ENCODE results near the gene PNMA8C.
A peak's percentile ranks its signal among the peaks of the same experiment; 100 is the strongest.

Gene PNMA8C

DNA sequence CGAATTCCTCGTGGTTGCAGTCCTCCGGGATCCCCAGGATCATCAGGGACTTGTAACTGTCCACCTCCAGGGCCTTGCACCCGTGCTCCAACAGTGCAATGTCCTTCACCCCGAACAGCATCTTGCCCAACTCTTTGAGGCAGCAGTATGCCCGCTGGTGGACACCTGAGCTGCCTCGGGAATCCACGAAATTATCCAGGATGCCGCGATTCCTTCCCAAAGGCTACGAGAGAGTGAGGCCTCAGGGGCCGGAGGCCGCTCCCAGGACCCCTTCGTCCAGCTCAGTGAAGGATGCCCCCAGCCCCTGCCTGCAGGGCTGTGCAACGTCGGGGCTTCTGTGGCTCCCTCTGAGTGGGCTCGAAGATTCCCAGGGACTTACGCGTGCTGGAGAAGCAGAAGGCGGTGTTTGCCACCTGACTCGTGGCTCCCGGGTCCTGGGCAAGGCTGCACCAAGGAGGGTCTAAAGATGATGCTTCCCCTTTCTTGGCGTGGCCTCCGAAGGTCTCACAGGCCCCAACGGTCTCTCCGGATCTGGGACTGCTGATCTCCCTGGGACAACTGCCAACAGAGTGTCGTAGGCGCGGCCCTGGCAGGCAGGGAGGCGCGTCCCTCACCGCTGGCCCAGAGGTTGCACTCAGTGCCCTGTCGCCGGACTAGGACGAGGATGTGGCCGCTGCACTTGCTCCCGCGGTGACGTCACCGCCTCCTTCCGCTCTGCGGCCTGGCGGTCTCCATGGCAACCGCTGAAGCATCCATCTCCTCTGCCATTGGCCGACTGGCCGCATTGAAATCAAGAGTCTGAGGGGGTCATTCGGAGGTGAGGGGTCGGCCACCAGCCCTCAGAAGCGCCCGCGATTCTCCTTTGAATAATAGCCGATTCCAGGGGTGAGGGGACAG lies at the start of gene PNMA8C:
Gene PNMA8C, minus strand, starts transcription at position 698 of the 897 bp plus-strand sequence. Its CDS starts 577 bp downstream, at position 121.
- no peak within 1 kb of the TSS for H3K27ac ChIP-seq
- no peak for TF ChIP-seq ZFX (IDR thresholded peaks at IDR 0.05; ENCODE audit: borderline replicate concordance)

DNA sequence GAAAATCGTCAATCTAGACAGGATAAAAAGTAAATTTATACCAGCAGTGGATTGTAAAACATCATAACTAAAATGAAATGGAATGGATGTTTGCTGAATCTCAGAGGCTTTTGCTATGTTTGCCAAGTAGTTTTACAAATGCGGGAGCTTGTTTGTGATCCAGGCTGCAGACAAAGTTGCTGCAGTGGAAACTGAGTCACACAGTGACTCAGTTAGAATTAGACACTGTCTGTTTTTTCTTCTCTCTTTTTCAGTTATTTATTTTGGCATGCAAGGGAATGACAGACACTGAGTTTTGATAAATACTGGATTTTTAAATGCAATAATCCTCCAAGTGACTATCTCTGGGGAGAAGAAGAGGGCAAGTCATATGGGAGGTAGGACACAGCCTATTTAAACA lies 47.2 kb upstream of the PNMA8C start:
- TF ChIP-seq, protein P1, sequence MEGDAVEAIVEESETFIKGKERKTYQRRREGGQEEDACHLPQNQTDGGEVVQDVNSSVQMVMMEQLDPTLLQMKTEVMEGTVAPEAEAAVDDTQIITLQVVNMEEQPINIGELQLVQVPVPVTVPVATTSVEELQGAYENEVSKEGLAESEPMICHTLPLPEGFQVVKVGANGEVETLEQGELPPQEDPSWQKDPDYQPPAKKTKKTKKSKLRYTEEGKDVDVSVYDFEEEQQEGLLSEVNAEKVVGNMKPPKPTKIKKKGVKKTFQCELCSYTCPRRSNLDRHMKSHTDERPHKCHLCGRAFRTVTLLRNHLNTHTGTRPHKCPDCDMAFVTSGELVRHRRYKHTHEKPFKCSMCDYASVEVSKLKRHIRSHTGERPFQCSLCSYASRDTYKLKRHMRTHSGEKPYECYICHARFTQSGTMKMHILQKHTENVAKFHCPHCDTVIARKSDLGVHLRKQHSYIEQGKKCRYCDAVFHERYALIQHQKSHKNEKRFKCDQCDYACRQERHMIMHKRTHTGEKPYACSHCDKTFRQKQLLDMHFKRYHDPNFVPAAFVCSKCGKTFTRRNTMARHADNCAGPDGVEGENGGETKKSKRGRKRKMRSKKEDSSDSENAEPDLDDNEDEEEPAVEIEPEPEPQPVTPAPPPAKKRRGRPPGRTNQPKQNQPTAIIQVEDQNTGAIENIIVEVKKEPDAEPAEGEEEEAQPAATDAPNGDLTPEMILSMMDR (IDR thresholded peaks at IDR 0.05): no peak
- TF ChIP-seq ZFX (IDR thresholded peaks at IDR 0.05; ENCODE audit: borderline replicate concordance): no peak
- H3K27ac ChIP-seq: no peak overlapping the region

DNA sequence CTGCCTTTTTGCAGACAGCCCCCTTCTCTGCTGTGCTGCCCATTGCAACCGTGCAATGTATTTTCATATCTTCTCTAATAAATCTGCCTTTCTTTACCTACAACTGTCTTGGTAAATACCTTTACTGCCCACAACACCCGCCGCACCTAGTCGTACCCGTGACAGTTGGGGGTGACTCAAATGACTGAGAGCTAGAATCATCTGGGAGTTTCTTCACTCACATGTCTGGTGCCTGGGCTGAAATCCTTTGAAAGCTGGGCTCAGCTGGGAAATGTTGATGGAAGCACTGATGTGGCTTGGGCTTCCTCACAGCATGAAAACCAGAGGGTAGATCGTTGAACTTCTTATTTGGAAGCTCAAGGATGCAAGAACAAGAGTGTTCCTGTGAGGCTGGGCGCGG lies 45.5 kb upstream of the PNMA8C start:
- TF ChIP-seq ZFX (IDR thresholded peaks at IDR 0.05; ENCODE audit: borderline replicate concordance): no peak
- TF ChIP-seq, protein P1 (IDR thresholded peaks at IDR 0.05): no peak
- H3K27ac ChIP-seq: no peak overlapping the region

DNA sequence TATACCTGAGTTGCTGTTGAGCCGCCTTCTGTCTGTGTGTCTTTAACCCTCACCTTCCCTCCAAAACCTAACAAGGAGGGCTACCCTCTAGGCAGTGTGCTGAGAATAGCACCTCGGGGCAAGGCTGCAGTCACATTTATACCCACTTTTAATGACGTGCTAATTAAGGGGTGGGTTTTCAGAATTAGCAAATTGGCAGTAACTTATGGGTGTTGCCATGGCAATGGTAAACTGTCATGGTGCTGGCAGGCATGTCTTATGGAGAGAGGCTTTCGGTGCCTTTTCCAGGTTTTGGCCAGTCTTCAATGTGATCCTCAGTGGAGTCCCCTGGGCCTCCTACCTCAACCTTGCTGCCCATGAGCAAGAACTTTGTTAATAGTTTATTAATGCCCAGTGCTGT lies 43.9 kb upstream of the PNMA8C start:
- TF ChIP-seq ZFX (IDR thresholded peaks at IDR 0.05; ENCODE audit: borderline replicate concordance): no peak
- TF ChIP-seq, protein P1 (IDR thresholded peaks at IDR 0.05): no peak
- H3K27ac ChIP-seq: no peak overlapping the region

DNA sequence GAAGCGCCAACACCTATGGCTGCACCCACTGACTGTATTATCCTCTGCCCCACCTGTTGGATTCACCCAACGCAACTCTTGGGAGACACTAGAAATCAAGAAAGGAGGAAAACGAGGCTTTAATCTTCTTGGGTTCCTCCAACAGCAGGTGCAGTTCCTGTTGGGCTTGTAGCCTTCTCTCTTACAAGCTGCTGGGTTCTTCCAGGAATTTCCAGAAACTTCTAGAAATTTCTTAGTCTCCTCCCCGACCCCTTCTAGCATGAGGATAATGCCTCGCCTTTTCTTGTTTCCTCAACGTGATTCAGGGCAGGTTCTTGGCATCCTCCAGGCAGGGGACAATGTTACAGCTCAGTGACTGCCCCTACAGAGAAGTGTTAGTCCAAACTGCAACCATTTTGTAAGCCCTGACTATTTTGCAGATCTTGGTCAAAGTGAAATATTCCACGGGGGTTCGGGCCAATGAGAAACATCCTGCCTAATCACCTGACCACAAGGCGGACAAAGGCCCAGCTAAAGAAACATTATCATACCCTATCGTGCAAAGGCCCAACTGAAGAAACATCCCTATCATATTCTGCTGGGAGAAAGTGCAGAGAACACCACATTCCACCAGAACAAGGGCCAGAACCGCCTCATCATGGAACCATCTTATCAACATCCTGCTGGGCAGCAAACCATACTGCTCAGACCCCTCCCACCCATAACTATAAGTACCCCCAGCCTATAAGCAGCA lies 43.2 kb upstream of the PNMA8C start:
- TF ChIP-seq, protein P1 (IDR thresholded peaks at IDR 0.05): no peak
- TF ChIP-seq ZFX (IDR thresholded peaks at IDR 0.05; ENCODE audit: borderline replicate concordance): no peak
- peak overlapping the region; percentile 33; the same call in 1 of the 2 replicates for H3K27ac ChIP-seq

DNA sequence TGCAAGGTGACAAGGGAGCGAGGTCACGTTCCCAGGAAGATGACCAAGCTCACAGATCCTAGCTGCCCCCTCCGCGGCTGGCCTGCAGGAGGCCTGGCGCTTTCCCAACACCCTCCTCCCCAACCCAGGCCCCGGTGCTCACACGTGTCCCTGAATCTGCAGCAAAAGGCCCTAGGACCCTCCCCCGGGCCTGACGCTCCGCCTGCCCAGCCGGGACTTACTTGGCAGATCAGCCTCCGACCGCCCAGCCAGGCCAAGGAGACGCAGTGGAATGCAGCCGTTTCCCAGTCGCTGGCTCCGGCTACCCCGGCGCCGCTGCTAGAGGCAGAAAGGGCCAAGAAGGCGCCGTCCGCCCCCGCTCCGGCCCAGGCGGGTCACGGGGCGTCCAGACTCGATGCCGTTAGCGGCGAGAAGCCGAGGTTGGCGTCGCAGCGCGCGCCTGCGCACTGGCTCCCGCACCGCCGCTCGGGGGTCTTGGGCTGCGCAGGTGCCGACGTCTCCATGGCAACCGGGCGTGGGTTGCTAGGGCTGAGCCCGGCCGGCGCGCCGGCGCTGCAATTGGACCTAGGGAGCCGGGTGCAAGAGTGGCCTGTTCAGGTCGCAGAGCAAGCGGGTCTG lies 42.5 kb upstream of the PNMA8C start, which contains the start of gene PNMA8A:
Gene PNMA8A, minus strand, starts transcription at position 448 of the 618 bp plus-strand sequence. CDS start 528 bp downstream, outside the sequence.
- peak within 1 kb of the TSS; percentile 33; the same call in 1 of the 2 replicates for H3K27ac ChIP-seq
- TF ChIP-seq, protein P1 (IDR thresholded peaks at IDR 0.05): 0 out of 2 replicates have a peak, but pooled peaks have one; percentile 5
- no peak for TF ChIP-seq ZFX (IDR thresholded peaks at IDR 0.05; ENCODE audit: borderline replicate concordance)

DNA sequence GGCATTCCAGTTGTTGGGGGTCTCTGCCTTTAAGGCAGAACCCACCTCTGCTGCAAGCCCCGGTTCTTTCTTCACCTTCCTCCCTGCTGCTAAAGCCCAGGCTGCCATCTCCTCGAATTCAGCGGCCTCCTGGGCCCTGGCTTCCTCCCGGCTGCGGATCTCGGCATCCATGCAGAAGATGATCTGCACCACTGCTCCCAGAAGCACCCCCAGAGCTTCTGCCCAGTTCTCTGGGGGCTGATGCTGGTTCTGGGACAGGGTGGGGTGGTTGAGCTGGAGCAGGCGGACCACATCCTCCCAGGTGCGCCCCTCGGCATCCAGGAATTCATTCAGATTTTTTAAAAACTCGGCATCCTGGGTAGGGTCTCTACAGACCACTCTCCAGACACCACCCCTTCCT lies 41.6 kb upstream of the PNMA8C start:
- no peak for TF ChIP-seq ZFX (IDR thresholded peaks at IDR 0.05; ENCODE audit: borderline replicate concordance)
- TF ChIP-seq, protein P1 (IDR thresholded peaks at IDR 0.05): no peak
- no peak overlapping the region for H3K27ac ChIP-seq

Measured in 22Rv1 (cell line).